Right forelimb (tissue), 1 donor: ENCODE measurements around the gene ALDH1L1.
"Not testable (repeated sequence)": the region's sequence is repeated elsewhere in the genome, so short reads cannot be mapped to it uniquely, and the experiment has no call there.

Experiments
- DNase-seq: peaks from one replicate; pipeline ENCODE4 v3.0.0-alpha.2; 2018

ALDH1L1 gene

DNA sequence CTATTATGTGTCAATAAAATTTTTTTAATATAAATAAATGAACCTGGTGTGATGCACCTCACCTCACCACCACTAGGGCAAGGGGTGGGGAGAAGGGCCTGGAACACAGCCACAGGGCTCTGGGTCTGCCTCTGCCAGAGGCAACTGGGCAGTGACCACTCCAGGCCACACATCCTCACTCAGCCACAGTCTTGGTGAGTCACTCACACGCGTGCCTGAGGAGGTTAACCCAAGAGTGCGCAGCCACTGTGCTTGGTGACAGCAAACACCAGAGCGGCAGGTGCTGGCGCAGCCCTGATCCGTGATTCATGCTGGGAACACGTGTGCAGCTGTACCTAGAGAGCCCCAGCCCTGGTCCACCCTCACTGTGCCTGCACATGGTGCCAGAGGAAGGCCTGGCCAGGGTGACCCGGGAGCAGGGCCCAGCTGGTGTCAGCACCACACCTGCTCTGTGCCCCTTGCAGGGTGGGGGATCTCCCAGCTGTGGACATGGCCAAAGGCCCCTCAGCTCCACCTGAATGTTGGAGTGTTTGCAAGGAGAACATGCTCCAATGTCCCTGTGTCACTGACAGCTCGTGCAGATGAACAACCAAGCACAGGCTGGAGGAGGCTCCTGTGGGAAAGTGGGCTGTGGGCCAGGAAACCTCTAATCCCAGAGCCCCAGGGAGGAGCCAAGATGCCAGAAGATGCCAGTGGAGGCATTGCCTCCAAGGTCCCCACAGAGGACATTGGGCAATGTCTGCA, 98.6 kb downstream of the ALDH1L1 start:
- no peak for DNase-seq

DNA sequence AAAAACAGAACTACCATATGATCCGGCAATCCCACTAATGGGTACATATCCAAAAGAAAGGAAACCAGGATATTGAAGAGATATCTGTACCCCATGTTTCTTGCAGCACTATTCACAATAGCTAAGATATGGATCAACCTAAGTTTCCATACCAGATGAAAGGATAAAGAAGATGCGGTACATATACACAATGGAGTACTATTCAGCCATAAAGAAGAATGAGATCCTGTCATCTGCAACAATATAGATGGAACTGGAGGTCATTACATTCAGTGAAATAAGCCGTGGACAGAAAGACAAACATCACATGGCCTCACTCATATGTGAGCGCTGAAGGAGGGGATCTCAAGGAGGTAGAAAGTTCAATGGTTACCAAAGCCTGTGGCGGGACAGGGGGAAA, 99.4 kb downstream of the ALDH1L1 start:
- DNase-seq = no peak

DNA sequence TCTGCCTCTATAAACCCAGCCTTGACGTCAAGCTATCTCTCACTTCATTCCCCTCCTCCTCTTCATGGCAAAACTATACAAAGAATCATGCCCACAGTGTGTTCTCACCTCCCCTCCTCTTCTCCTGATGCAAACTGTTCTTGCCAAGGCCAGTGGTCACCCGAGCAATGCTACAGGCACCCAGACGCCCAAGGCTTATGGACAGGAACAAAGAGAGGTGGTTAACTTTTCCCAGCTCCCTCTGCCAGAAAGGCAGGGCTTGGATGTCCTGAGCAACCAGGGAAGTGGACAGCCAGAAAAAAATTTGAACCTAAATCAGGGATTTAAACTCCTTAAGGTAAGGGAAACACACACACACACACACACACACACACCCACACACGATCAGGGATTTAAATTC, 101.5 kb downstream of the ALDH1L1 start:
- DNase-seq = no peak

DNA sequence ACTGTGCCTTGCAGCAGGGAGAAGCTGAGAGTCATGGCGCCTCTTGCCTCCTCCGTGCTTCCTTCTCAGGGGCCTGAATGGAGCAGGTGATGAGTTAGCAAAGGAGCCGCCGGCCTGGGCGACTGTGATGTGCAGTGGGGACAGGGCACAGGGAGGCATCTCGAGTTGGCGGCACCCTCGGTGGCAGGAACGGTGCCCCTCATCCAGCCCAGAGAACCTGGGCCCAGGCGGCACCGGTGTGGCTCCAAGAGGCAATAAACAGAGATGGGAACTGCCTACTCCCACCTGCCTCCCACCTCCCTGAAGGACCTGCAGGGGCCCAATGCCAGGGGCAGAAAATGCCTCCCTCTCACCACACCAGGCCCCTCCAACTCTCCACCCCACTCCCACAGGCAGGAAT, 102.6 kb downstream of the ALDH1L1 start:
- no peak for DNase-seq

DNA sequence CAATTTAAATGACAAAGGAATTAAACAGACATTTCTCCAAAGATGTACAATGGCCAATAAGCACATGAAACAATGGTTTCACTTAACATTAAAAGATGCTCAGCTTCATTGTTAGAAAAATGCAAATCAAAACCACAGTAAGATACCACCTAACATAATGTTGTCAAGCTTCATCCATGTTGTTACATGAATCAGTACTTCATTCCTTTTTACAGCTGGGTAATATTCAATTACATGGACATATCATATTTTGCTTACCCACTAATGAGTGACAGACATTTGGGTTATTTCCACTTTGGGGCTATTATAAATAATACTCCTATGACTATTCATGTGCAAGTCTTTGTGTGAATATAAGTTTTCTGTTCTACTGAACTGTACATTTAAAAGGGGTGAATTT, 104.2 kb downstream of the ALDH1L1 start:
- DNase-seq = no peak

DNA sequence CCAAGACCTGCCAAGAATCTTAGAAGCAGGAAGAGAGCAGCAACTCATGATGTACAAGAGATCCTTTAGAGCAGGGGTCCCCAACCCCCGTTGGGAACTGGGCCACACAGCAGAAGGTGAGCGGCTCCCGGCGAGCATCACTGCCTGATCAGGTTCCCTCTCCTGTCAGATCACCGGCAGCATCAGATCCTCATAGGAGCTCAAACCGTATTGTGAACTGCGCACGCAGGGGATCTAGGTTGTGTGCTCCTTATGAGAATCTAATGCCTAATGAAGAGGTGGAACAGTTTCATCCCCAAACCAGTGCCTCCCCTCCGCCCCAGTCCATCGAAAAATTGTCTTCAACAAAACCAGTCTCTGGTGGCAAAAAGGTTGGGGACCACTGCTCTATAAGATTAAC, 110.2 kb downstream of the ALDH1L1 start:
- no peak for DNase-seq

DNA sequence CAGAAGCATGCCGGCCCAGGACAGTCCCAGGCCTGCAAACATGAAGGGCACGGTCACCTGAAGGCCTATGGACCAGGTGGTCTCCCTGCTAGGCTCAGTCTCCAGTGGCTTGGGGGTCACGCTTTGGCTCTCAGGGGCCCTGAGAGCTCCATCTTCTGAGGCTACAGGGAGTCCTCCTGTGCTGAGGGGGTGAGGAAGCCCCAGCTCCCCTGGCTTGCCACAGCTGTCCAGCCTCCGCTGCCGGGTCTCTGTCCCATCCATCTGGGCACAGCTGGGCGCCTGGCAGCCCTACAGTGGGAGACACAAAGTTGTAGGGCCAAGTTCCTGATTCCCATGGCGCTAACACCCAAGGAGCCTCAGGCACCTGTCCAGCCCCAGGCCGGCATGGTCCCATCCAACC, 112.4 kb downstream of the ALDH1L1 start:
- DNase-seq = no peak

DNA sequence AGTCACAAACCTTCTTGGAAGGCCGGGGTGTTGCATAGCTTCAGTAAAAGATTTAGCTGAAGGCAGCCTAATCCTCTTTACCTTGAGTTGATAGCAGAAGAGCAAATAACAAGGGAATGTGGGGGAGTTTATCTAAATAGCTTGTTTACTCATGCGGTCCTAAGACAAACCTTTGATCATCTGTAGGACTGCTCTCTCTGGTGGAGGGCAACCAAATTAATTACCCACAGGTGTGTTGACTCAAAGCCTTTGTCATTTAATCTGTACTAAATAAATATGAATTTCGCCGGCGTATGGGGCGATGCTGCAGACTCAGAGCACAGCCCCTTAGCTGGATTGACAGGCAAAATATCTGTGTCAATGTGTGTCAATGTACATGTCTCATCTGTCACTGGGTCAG, 113.7 kb downstream of the ALDH1L1 start:
- not testable (repeated sequence) for DNase-seq

DNA sequence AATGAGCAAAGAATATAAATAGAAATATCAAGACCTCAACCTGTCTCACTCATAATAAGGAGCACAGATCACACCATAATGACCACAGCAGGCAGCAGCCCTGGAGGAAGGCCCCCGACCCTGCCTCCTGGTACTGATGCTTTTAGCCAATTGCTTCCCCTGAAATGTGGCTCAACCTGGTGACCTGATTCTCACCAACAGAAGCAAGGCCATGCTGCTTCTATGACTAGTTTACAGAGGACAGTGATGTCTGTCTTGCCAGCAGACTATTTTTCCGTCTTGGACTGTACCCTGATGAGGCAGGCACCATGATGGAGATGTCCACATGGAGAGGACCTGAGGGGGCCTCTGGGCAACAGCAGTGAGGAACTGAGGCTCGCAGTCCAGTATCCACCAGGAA, 114.5 kb downstream of the ALDH1L1 start:
- DNase-seq = no peak

DNA sequence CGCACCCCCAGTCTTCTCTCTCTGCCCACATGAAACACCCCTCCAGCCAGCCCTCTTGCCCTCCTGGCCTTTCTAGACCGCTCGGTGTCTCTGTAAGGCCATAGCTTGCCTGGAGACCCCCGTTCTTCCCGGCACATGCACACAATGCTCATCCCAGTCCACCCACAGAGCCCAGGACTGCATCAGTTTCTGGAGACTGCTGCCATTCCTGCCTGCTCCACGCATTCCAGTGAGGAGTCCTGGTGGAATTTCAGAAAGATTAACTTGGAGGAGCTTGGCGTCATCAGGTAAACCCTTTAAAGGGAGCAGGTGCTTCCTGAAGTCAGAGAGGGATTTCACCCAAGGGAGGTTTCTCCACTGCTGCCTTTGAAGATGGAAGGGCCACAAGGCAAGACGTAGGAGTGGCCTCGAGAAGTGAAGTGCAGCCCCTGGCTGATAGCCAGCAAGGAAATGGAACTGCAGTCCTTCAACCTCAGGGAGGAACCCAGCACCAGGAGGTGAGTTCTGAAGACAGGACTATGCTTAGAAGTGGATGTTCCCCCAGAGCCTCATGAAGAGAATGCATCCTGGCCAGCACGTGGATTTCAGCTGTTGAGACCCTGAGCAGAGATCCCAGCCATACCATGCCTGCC, 115.6 kb downstream of the ALDH1L1 start:
- DNase-seq = no peak

DNA sequence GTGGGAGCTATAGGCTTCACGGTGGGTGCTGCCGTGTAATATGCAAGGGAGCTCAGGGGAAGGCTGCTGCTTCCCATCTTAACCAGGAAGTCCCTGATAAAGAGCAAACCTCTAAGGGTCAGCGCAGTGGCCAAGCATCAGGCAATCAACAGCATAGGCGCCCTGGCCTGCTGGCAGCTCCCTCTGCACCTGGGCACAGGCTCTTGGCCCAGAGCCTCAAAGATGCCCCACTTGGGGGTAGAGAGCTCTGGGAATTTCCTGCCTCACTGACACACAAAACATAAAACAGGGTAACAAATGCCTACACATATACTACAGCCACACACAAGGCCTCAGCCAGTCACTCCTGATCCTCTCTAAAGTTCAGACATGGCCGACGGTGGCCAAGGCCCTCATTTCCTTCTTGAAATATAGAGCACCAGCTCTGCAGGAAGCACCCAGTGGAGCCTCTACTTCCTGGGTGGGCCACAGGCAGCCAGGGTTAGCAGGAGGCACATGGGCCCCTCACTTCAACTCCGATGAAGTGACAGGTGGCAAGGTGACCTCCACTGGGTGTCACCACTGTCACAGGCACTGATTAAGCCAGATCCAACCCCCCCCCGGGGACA, 116.9 kb downstream of the ALDH1L1 start:
- DNase-seq = no peak

DNA sequence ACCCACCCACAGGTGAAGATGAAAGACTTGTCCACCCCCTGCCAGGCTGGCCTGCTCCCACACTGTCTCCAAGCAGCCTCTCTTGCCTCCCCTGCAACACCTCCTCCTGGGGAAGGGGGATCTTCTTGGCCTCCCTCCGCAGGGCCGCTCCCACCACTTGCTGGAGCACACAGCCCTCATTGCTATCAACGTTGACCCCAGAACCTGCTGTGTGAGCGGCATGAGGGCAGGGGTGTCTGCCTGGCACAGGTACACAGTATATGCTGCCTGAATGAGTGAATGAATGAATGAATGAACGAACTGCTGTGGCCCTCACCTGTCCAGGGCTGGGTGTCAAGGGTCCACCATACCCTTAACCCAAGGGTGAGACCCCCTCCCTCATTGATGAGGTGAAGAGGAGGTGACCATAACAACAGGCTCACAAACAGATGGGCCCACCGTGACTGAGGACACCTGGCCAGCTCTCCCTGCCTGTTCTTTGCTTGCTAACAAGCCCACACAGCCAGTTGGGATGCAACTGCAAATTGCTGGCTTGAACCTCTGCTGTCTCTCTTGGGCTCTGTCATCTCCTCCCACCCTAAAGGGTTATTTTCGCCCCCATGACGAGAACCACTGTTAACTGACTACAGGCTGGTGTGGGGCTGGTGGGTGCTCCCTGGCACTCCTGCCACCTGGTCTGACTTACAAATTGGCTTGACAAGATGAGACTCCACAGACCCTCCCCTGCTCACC, 118.9 kb downstream of the ALDH1L1 start:
- no peak for DNase-seq

DNA sequence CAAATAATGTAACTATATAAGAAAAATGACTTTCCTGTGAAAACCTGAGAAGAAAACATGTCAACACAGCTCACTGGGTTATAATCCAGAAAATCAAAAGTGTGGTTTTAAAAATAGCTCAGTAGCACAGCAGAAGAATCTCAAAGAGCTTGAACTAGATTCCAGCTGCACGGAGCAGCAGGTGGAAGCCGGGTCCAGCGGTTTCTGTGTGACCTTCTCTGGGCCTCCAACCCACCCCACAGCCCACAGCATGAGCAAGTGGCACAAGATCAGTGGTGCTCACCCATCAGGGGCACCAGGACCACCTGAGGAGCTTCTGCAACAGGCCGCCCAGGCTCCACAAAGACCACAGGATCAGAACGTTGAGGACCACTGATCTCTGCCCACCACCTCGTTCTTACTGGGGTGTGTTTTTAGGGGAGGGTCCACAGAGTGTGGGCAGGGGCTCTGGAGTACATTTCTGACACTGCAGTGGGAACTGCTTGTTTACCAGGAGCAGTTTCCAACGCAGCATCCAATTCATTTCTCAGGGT, 119.7 kb downstream of the ALDH1L1 start:
- DNase-seq = no peak

DNA sequence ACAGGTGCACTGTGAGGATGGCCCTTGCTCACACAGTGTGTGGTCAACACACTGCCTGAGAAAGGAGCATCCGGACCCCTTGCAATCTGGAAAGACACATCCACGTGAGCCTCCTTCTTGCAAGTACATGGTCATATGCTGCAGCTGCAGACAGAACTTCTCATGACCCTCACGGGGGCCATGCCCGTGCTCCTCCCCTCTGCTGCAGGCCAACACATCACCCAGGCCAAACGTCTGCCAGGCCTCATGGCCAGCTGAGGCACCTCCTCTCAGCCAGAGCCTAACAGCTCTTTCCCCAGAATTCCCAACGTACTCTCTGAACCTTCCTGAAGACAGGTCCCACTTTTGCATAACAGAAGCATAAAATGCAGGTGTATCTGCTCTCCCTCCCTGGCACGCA, 121.7 kb downstream of the ALDH1L1 start:
- DNase-seq = no peak

DNA sequence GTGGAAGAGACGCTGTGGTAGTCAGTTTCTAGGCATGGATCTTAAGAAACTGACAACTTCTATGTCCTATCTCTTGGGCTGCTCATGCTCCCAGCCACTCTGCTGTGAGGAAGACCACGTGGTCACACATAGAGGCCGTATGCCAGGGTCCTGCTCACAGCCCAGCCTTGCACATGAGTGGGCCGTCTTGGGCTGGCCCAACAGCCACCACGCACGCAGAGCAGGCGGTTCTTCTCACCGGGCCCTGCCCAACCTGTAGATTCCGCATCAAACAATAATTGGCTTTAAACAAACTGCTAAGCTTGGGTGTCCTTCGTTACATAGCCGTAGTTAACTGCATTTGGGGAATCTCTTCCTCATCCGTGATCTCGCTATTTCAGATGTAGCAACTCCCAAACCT, 122.5 kb downstream of the ALDH1L1 start:
- DNase-seq = no peak

DNA sequence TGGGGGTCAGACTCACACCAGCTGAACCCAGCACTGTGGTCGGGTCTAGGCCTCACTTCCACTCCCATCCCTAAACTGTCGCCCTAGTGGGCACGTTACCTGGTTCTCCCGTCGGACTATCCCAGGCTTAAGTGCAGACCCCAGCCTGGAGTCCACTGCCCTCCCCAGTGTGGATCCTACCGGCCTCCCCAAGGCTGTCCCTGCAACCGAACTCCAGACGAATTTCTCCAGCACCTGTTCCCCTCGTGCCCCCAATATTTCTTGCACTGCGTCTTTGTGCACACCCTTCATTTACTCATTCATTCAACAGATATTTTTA, 122.9 kb downstream of the ALDH1L1 start:
- no peak for DNase-seq

DNA sequence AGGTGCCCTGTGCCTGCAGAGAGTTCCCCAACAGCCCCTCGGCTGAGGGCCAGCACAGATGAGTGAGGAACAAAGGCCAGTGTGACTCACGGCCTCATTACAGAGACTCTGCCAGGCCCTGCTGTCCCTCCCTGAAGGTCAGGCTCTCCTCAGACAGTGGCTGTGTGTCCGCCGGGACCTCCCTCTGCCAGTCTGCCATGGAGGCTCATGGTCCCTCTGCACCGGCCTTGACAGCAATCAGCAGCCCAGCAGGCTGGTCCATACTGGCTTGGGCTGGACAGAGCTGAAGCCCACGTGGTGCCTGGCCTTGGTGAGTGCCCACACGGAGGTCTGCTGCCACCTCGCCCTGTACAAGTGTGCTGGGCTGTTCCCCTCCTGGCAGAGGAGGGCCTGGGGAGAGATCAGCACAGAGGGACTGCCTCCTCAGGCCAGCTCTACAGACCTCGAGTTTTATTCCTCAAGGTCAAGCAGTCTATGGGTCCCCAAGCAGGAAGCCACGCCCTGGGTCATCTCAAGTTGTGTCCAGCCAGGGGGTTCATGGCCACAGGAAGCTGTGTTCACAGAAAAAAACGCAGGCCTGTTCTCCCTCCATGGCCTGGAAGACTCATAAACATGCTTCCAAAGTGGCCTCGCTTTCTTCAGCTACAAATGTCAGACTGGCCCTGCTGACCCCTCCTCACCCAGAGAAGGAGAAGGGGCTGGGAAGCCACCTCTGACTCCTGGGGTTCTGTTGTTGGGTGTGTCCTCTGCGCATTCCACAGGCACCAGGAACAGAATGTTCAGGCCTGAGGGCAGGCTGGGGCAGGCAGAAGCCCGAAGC, 123.5 kb downstream of the ALDH1L1 start:
- no peak for DNase-seq

DNA sequence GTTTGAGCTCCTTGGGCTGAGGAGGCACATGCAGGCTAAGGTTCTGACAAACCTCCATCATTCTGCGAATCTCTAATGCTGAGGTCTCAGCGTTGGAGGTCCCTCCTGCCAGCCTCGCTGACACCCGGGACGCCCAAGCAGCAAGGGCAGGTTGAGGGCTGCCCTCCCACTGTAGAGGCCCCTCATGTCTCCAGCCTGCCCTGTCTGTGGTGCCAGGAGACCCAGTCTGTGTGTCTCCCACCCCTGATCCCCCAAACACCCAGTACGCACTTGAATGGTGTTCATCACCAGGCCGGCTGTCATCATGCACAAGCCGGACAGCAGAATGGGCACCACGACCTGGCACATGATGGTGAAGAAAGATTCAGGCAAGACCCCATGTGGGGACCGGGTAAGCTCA, 124.3 kb downstream of the ALDH1L1 start:
- DNase-seq = no peak

DNA sequence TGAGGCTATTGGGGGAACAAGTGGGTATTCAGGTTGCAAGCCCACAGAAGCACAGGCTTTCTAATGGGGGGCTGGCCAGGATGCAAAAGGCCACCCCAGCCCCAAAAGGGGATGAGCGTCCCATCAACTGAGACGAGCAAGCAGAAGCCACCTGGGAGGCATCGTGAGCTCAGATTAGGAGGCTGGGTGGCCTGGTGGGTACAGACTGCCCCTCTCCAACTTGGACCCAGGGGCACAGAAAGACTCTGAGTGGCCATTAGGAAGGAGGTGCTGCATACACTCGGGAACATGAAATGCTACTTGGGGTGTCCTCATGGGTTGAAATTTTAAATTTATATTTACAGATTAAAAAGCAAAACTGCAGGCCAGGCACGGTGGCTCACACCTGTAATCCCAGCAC, 125.5 kb downstream of the ALDH1L1 start:
- no peak for DNase-seq

DNA sequence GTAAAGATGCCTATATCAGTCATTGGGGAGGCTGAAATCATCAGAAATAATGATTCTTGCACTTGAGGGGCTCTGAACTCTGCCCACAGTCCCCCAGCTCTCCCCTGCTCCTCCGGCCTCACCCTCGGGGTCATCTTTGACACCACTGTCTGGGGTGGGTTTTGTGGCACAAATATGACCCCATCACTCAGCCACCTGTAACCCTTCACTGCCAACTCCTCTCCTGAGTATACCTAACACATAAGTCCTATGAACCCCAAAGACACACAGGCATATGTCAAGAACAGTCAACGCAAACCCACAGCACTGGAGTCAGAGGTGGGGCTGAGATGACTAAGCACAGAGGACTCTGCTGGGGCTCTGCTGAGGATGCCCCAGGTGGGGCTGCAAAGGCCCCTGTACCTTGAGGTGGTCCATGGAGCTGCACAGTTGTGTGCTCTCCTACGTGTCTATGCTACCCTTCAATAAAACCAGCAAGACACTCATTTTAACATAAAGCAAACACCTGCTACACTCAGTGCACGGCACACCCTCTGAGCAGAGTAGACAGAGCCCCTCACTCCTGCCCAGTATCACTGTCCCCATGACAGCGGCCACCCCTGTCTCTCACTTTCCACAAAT, 126.3 kb downstream of the ALDH1L1 start:
- no peak for DNase-seq
